ENCODE results near the gene DOK5.

GRCh38 chr20:54467622-54468021 lies 7.8 kb upstream of the DOK5 start:
- TF ChIP-seq TCF12 (IDR thresholded peaks at IDR 0.05; ENCODE audit: low read depth) (no peak), TAF1 (IDR thresholded peaks at IDR 0.05; ENCODE audit: low read depth) (no peak), EP300 (IDR thresholded peaks at IDR 0.05; ENCODE audit: borderline replicate concordance) (no peak), YY1 (IDR thresholded peaks at IDR 0.05; ENCODE audit: low read depth) (no peak), CEBPB (IDR thresholded peaks at IDR 0.05) (no peak), RAD21 (IDR thresholded peaks at IDR 0.05; ENCODE audit: low read depth) (no peak), ZBTB7A (IDR thresholded peaks at IDR 0.05; ENCODE audit: low read depth) (no peak), NFIC (IDR thresholded peaks at IDR 0.05) (no peak), MAX (IDR thresholded peaks at IDR 0.05) (no peak), REST (IDR thresholded peaks at IDR 0.05; ENCODE audit: low read depth) (no peak), USF1 (IDR thresholded peaks at IDR 0.05) (no peak), CREB1 (IDR thresholded peaks at IDR 0.05; ENCODE audit: low read depth) (no peak), FOXM1 (IDR thresholded peaks at IDR 0.05; ENCODE audit: borderline replicate concordance, low read depth) (no peak)
